Breast epithelium (tissue), 4 donors: ENCODE measurements around the gene SLC16A8. TPM values are rescaled to one million over a fixed set of nuclear protein-coding genes. Genes with fewer than 3 reads are reported as not detected.

Experiments
- DNase-seq, 2 donors: peaks; one replicate each; pipeline ENCODE4 v3.0.0-alpha.2; 2019; ENCODE audit warnings: low spot score in 2 of 2
- H3K27ac ChIP-seq, 2 donors: fragments of 200-600 bp; sonication (generic) in 1 of 2; one replicate each; pipeline ENCODE4 v1.5.1; 2016 to 2019; ENCODE audit warnings: mild to moderate bottlenecking in 1 of 2
- H3K27me3 ChIP-seq, 2 donors: fragments of 200-600 bp; sonication (generic) in 1 of 2; one replicate each; pipeline versions ENCODE4 v1.5.1 to v1.6.0; 2017 to 2019; ENCODE audit warnings: control low read depth in 1 of 2, mild to moderate bottlenecking in 1 of 2
- H3K36me3 ChIP-seq: fragments of 200-600 bp; one replicate; pipeline ENCODE4 v1.5.1; 2019
- H3K4me1 ChIP-seq, 2 donors: fragments of 200-600 bp; sonication (generic); one replicate each; pipeline ENCODE4 v1.5.1; 2016 to 2019; ENCODE audit warnings: control low read depth in 1 of 2
- H3K4me3 ChIP-seq, 3 donors: fragments of 200-600 bp; sonication (generic); 1 replicate in 2 of 3; 2 replicates in 1 of 3; pipeline ENCODE4 v1.5.1; 2016 to 2019; ENCODE audit warnings: mild to moderate bottlenecking in 3 of 3, moderate library complexity in 2 of 3
- H3K9me3 ChIP-seq, 2 donors: fragments of 200-600 bp; sonication (generic) in 1 of 2; one replicate each; pipeline ENCODE4 v1.5.1; 2016 to 2019; ENCODE audit warnings: control low read depth in 1 of 2
- POLR2A ChIP-seq: fragments of 450-650 bp; IDR thresholded peaks from one replicate; pipeline ENCODE4 v1.6.1; 2016; ENCODE audit warnings: antibody characterized with exemption, mild to moderate bottlenecking, moderate library complexity
- POLR2AphosphoS5 ChIP-seq, 3 donors: sonication (generic); formaldehyde crosslinking; IDR thresholded peaks; one replicate each; pipeline ENCODE4 v1.6.1; 2017; ENCODE audit warnings: antibody characterized with exemption in 3 of 3
- intact Hi-C: fragments of 100-400 bp; cut with DNase I; formaldehyde crosslinking; loops from one replicate; pipeline ENCODE4 v1.15.1; 2023; ENCODE audit warnings: low total_unique reads
- total RNA-seq, 3 donors: library from RNA; depleted of rRNA; stranded (reverse); fragments of >200 nt; gene quantifications; one replicate each; pipeline ENCODE4 v1.1.0, GENCODE V29; 2016
- TF ChIP-seq, protein P1 (sequence below), 3 donors: fragments of 450-650 bp; IDR thresholded peaks; one replicate each; pipeline ENCODE4 v1.5.1; 2016 to 2017; ENCODE audit warnings: antibody characterized with exemption in 3 of 3, mild to moderate bottlenecking in 3 of 3, moderate library complexity in 3 of 3

The SLC16A8 gene
- total RNA-seq, 3 donors from 2014 or later: 0.33 to 1.3 TPM; not detected in 1

DNA sequence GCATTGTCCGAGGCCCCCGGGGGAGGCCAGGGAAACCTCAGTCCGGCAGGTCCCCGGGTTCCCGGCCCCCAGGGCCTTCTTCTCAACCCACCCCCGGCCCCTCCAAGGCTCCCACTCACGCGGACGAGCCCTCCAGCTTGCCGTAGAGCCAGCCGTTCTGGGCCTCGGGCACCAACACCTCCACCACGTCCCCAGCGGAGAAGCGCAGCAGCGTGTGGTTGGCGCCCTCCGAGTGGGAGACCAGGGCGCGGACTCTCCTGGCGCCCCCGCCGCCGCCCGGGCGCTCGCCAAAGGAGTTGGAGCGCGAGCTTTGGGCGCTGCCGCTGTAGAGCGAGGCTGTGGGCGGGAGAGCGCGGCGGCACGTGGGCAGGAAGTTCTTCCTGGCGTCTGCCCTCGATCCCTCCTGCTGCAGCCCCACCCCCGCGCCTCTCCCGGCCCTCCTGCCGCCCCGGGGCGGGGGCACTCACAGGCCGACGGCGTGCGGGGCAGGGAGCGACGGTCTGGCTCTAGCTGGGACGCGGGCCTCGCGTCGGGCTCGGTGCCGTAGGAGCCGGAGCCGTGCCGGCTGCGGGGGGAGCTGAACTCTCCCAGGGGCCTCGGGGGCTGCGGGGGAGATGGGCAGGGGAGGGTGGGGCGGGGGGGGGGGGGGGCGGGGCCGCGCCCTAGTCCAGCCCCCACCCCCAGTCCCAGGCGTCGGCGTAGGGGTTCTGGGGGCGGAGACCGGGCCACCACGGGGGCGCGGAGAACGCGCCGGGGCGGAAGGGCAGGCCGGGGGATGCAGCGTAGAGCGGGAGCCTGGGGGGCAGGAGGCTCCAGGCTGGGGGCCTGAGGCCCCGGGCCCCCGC is 4.9 kb upstream of the SLC16A8 start:
- H3K27me3 ChIP-seq: peaks cover 0 to 4% of the 10 kb centered on the region in 2 donors
- TF ChIP-seq POLR2A (no peak), POLR2AphosphoS5 (IDR thresholded peaks at IDR 0.05) (no peak)
- TF ChIP-seq, protein P1, sequence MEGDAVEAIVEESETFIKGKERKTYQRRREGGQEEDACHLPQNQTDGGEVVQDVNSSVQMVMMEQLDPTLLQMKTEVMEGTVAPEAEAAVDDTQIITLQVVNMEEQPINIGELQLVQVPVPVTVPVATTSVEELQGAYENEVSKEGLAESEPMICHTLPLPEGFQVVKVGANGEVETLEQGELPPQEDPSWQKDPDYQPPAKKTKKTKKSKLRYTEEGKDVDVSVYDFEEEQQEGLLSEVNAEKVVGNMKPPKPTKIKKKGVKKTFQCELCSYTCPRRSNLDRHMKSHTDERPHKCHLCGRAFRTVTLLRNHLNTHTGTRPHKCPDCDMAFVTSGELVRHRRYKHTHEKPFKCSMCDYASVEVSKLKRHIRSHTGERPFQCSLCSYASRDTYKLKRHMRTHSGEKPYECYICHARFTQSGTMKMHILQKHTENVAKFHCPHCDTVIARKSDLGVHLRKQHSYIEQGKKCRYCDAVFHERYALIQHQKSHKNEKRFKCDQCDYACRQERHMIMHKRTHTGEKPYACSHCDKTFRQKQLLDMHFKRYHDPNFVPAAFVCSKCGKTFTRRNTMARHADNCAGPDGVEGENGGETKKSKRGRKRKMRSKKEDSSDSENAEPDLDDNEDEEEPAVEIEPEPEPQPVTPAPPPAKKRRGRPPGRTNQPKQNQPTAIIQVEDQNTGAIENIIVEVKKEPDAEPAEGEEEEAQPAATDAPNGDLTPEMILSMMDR (IDR thresholded peaks at IDR 0.05): no peak
- H3K9me3 ChIP-seq: no peaks in the 10 kb centered on the region
- H3K36me3 ChIP-seq: no peaks in the 10 kb centered on the region
- no peak for DNase-seq
- peaks cover 0 to 5% of the 10 kb centered on the region in 2 donors for H3K4me1 ChIP-seq
- no peak overlapping the region for H3K27ac ChIP-seq
- intact Hi-C loops: no loop called here
- peak overlapping the region; percentile 23 to 66 (median 43) for H3K4me3 ChIP-seq

DNA sequence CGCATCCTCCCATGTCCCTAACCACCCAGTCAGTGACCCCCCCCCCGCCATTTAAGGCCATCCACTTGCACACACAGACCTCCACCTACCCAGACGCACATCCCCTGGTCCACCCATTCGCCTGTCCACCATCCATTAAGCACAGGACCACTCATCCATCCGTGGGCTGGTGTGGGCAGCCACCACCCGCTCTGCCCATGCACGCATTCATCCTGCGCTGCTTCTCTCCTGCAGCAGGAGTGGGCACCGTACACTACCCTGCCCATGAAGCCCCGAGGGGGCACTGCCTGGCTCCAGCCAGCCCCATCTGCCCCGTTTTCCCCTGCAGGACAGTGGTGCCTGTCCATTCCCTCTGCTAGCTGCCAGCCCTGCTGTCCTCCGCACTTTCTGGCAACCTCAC is 3.9 kb upstream of the SLC16A8 start:
- intact Hi-C loops: no loop called here
- TF ChIP-seq POLR2A: no peak
- TF ChIP-seq, protein P1 (IDR thresholded peaks at IDR 0.05): no peak
- TF ChIP-seq POLR2AphosphoS5 (IDR thresholded peaks at IDR 0.05): no peak
- Histone ChIP-seq H3K4me1 (peaks cover under 1 to 5% of the 10 kb centered on the region in 2 donors), H3K9me3 (no peaks in the 10 kb centered on the region), H3K4me3 (no peak overlapping the region), H3K27me3 (peaks cover 3 to 4% of the 10 kb centered on the region in 2 donors), H3K36me3 (no peaks in the 10 kb centered on the region), H3K27ac (no peak overlapping the region)
- DNase-seq: no peak

DNA sequence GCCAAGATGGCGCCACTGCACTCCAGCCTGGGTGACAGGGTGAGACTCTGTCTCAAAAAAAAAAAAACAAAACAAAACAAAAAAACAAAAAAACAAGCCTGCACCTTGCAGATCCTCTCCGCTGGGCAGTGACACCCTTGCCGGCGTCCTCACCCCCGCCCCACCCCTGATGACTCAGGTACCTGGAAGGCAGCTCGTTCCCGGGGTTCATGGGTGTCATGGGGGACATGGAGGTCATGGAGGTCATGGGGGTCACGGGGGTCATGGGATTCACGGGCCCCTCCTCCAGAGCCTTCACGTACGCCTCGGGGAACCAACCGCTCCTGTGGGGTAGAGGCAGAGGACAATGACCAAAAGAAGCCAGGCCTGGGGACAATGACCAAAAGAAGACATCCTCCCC is 3.0 kb upstream of the SLC16A8 start:
- H3K4me1 ChIP-seq: peaks cover 5 to 10% of the 10 kb centered on the region in 2 donors

DNA sequence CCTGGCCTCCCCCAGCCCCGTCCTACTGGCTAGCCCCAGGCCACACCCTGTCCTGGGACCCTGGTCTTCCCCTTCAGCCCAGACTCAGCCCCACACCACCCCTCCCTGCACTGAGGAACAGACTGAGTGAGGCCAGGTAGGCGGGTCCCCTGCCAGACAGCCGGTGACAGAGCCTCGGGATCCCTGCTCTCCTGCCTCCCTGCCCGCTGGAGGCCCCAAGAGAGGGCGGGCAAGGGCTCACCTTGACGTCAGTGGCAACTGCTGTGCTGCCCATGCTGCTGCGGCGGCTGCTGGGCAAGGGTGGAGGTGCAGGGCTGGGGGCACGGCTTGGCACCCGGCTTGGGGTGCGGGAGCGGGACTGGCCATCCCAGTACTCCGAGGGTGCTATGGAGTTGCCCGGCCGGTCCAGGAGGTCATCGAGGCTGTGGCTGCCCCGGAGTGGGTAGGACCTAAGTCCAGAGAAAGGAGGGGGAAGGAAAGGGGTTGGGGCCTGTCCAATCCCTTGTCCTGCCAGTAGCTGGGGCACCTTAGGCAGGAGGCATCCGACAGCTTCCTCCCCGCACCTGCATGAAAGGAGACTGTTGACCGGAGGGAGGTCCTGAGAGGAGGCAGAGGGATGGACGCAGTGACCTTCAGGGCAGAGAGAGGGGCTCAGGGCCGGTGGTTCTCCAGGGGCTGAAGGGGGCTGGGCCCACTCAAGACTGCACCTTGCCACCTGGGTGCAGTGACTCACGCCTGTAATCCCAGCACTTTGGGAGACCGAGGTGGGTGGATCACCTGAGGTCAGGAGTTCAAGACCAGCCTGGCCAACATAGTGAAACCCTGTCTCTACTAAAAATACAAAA is 2.2 kb upstream of the SLC16A8 start:
- no peak for TF ChIP-seq POLR2AphosphoS5 (IDR thresholded peaks at IDR 0.05)
- no peak for TF ChIP-seq POLR2A
- TF ChIP-seq, protein P1 (IDR thresholded peaks at IDR 0.05): no peak
- Histone ChIP-seq H3K27me3 (peaks cover 7 to 13% of the 10 kb centered on the region in 2 donors), H3K9me3 (no peaks in the 10 kb centered on the region), H3K4me3 (no peak overlapping the region), H3K36me3 (no peaks in the 10 kb centered on the region), H3K4me1 (peaks cover 8 to 14% of the 10 kb centered on the region in 2 donors), H3K27ac (no peak overlapping the region)
- DNase-seq: no peak
- intact Hi-C loops: no loop called here

More for the DNA sequence above, 3.0 kb upstream of the SLC16A8 start:
- H3K36me3 ChIP-seq: no peaks in the 10 kb centered on the region
- intact Hi-C loops: no loop called here
- H3K27ac ChIP-seq: no peak overlapping the region
- DNase-seq: no peak
- TF ChIP-seq, protein P1 (IDR thresholded peaks at IDR 0.05): no peak
- TF ChIP-seq POLR2AphosphoS5 (IDR thresholded peaks at IDR 0.05): no peak
- TF ChIP-seq POLR2A: no peak
- no peak overlapping the region for H3K4me3 ChIP-seq
- H3K27me3 ChIP-seq: peaks cover 6 to 12% of the 10 kb centered on the region in 2 donors
- no peaks in the 10 kb centered on the region for H3K9me3 ChIP-seq
